ENCODE results near the gene WNT4.
A peak's percentile ranks its signal among the peaks of the same experiment; 100 is the strongest.

Gene WNT4

DNA sequence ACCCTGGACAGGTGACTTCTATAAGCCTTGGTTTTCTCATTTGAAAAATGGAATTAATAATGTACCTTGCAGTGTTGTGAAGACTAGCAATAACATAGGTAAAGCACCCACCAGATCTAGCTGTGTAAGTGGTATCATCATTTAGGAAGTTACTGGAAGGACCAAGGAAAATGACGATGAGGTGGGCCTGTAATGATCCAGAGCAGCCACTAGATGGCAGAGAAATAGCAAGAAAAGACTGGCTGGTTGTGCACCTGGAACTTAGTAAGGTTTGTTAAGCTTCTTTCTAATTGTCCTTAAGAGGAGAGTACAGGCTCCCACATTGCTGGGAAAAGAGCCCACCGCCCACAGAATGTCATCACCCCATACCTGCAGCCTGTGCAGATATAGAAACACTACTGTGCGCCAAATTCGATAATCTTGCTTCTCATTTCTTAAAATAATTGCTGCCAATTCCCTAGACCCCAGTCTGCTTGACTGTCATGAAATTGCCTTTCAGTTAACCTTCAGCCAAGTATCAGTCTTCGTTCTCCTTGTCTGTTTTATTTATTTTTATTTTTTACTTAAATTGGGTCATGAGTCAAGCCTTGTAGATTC, 37.2 kb downstream of the WNT4 start:
- Histone ChIP-seq H2AFZ (no peak overlapping the region), H3K4me1 (peaks cover 2% of the 10 kb centered on the region), H3K79me2 (peaks cover 4% of the 10 kb centered on the region), H3K36me3 (ENCODE audit: control insufficient read depth, insufficient read depth, low read length) (no peaks in the 10 kb centered on the region), H3K9ac (no peak overlapping the region), H3K27me3 (ENCODE audit: control insufficient read depth, insufficient read depth, low read length) (no peaks in the 10 kb centered on the region), H3K4me3 (ENCODE audit: low read depth, low read length) (no peak overlapping the region), H3K9me3 (ENCODE audit: control insufficient read depth, low read length) (no peaks in the 10 kb centered on the region), H3K27ac (no peak overlapping the region), H3K4me2 (ENCODE audit: low read length) (no peak overlapping the region)
- TF ChIP-seq, protein P1, sequence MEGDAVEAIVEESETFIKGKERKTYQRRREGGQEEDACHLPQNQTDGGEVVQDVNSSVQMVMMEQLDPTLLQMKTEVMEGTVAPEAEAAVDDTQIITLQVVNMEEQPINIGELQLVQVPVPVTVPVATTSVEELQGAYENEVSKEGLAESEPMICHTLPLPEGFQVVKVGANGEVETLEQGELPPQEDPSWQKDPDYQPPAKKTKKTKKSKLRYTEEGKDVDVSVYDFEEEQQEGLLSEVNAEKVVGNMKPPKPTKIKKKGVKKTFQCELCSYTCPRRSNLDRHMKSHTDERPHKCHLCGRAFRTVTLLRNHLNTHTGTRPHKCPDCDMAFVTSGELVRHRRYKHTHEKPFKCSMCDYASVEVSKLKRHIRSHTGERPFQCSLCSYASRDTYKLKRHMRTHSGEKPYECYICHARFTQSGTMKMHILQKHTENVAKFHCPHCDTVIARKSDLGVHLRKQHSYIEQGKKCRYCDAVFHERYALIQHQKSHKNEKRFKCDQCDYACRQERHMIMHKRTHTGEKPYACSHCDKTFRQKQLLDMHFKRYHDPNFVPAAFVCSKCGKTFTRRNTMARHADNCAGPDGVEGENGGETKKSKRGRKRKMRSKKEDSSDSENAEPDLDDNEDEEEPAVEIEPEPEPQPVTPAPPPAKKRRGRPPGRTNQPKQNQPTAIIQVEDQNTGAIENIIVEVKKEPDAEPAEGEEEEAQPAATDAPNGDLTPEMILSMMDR (IDR thresholded peaks at IDR 0.05), result peak; percentile 65

DNA sequence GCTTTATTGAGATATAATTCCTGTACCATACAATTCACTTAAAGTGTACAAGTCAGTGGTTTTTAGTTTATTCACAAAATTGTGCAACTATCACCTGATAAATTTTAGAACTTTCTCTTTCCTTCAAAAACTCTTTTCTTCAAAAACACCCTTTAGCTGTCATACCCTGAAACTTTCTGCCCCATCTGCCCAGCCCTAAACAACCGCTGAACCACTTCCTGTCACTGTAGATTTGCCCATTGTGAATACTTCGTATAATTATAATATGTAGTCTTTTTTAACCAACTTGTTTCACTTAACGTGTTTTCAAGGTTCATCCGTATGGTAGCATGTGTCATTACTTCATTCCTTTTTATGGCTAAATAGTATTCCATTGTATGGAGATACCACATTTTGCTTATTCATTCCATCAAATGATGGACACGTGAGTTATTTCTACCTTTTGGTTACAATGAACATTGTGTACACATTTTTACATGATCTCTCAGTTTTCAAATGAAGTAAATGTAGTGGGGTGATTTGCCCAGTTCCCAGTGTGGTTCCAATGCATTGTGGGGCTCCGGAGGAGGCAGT, 37.9 kb downstream of the WNT4 start:
- H3K4me3 ChIP-seq (ENCODE audit: low read depth, low read length), result no peak overlapping the region
- H3K4me1 ChIP-seq, result peaks cover 2% of the 10 kb centered on the region
- no peak overlapping the region for H2AFZ ChIP-seq
- H3K4me2 ChIP-seq (ENCODE audit: low read length), result no peak overlapping the region
- peaks cover 4% of the 10 kb centered on the region for H3K79me2 ChIP-seq
- TF ChIP-seq, protein P1 (IDR thresholded peaks at IDR 0.05), result no peak
- no peak overlapping the region for H3K9ac ChIP-seq
- H3K36me3 ChIP-seq (ENCODE audit: control insufficient read depth, insufficient read depth, low read length), result no peaks in the 10 kb centered on the region
- H3K27ac ChIP-seq, result no peak overlapping the region
- no peaks in the 10 kb centered on the region for H3K9me3 ChIP-seq (ENCODE audit: control insufficient read depth, low read length)
- H3K27me3 ChIP-seq (ENCODE audit: control insufficient read depth, insufficient read depth, low read length), result no peaks in the 10 kb centered on the region

DNA sequence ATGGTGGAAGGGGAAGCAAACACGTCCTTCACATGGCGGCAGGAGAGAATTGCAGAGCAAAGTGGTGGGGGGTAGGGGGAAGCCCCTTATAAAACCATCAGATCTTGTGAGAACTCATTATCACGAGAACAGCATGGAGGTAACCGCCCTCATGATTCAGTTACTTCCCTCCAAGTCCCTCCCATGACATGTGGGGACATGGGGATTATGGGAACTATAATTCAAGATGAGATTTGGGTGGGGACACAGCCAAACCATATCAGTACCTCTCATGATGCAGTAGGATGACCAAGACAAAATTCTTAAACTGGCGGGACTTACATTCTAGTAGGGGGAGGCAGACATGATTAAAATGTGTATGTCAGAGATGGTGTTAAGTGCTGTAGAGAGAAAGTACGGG, 38.8 kb downstream of the WNT4 start:
- no peak overlapping the region for H3K4me2 ChIP-seq (ENCODE audit: low read length)
- H3K79me2 ChIP-seq, result peaks cover 4% of the 10 kb centered on the region
- H3K4me3 ChIP-seq (ENCODE audit: low read depth, low read length), result no peak overlapping the region
- H3K9me3 ChIP-seq (ENCODE audit: control insufficient read depth, low read length), result no peaks in the 10 kb centered on the region
- H3K27ac ChIP-seq, result no peak overlapping the region
- H3K4me1 ChIP-seq, result peaks cover 2% of the 10 kb centered on the region
- TF ChIP-seq, protein P1 (IDR thresholded peaks at IDR 0.05), result no peak
- no peaks in the 10 kb centered on the region for H3K36me3 ChIP-seq (ENCODE audit: control insufficient read depth, insufficient read depth, low read length)
- no peak overlapping the region for H3K9ac ChIP-seq
- no peak overlapping the region for H2AFZ ChIP-seq
- H3K27me3 ChIP-seq (ENCODE audit: control insufficient read depth, insufficient read depth, low read length), result no peaks in the 10 kb centered on the region

DNA sequence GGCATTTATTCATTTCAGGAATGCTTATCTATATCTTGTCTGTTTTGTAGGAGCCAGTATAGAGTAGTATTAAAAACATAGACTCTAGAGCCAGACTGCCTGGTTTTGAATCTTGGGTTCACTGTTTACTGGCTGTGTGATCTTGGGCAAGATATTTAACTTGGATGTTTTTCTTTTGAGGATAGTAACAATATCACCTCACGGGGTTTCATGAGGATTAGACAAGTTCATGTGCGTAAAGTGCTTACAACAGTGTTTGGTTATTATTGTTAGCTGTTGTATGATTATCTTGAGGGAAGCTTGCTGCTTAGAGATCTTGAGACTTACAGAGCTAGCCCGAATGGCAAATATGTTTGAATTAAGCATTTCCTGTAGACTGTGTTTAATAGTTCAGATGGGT, 40.2 kb downstream of the WNT4 start:
- H3K36me3 ChIP-seq (ENCODE audit: control insufficient read depth, insufficient read depth, low read length), result no peaks in the 10 kb centered on the region
- no peak overlapping the region for H3K27ac ChIP-seq
- H2AFZ ChIP-seq, result no peak overlapping the region
- H3K79me2 ChIP-seq, result peaks cover 4% of the 10 kb centered on the region
- no peak overlapping the region for H3K4me3 ChIP-seq (ENCODE audit: low read depth, low read length)
- H3K9me3 ChIP-seq (ENCODE audit: control insufficient read depth, low read length), result no peaks in the 10 kb centered on the region
- peaks cover 2% of the 10 kb centered on the region for H3K4me1 ChIP-seq
- no peak overlapping the region for H3K4me2 ChIP-seq (ENCODE audit: low read length)
- H3K9ac ChIP-seq, result no peak overlapping the region
- TF ChIP-seq, protein P1 (IDR thresholded peaks at IDR 0.05), result no peak
- H3K27me3 ChIP-seq (ENCODE audit: control insufficient read depth, insufficient read depth, low read length), result no peaks in the 10 kb centered on the region

DNA sequence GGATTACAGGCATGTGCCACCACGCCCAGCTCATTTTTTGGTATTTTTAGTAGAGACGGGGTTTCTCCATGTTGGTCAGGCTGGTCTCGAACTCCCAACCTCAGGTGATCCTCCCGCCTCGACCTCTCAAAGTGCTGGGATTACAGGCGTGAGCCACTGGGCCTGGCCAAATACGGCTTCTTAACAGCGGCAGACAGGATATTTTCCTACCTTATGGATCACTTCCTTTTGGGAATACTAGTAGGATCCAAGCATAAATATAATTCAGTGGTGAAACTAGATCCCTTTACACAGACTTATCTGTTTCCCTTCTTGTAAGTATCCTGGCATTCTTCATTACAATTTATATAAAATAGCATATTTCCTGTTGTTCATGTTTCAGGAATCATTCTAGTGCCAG, 40.9 kb downstream of the WNT4 start:
- no peaks in the 10 kb centered on the region for H3K36me3 ChIP-seq (ENCODE audit: control insufficient read depth, insufficient read depth, low read length)
- no peak overlapping the region for H3K27ac ChIP-seq
- no peak overlapping the region for H3K4me3 ChIP-seq (ENCODE audit: low read depth, low read length)
- no peak overlapping the region for H3K9ac ChIP-seq
- no peaks in the 10 kb centered on the region for H3K27me3 ChIP-seq (ENCODE audit: control insufficient read depth, insufficient read depth, low read length)
- peaks cover 2% of the 10 kb centered on the region for H3K4me1 ChIP-seq
- H3K79me2 ChIP-seq, result peaks cover 4% of the 10 kb centered on the region
- no peak overlapping the region for H3K4me2 ChIP-seq (ENCODE audit: low read length)
- no peaks in the 10 kb centered on the region for H3K9me3 ChIP-seq (ENCODE audit: control insufficient read depth, low read length)
- TF ChIP-seq, protein P1 (IDR thresholded peaks at IDR 0.05), result no peak
- no peak overlapping the region for H2AFZ ChIP-seq

All from parathyroid adenoma (tissue), 2 donors.